ENCODE results near the gene EXOC1.

DNA sequence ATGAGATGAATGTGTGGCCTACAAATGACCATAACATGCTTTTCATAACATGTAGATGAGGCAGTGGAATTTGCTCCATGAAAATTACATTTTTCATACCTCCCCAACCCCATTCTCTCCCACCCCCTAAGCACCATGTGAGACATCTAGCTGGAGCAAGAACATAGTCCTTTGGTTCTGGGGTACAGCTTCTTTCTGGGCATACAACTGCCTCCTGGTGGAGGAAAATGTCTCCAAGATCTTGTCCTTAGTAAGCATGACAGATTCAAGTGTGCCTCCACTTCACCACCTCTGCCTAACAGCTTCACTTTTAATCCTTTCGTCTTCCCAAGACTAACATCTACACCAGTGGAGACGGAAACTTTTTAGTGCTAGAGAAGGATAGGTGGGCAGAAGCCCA, 25.9 kb upstream of the EXOC1 start:
- TF ChIP-seq POLR2A (IDR thresholded peaks at IDR 0.05) = no peak
- TF ChIP-seq, protein P1, sequence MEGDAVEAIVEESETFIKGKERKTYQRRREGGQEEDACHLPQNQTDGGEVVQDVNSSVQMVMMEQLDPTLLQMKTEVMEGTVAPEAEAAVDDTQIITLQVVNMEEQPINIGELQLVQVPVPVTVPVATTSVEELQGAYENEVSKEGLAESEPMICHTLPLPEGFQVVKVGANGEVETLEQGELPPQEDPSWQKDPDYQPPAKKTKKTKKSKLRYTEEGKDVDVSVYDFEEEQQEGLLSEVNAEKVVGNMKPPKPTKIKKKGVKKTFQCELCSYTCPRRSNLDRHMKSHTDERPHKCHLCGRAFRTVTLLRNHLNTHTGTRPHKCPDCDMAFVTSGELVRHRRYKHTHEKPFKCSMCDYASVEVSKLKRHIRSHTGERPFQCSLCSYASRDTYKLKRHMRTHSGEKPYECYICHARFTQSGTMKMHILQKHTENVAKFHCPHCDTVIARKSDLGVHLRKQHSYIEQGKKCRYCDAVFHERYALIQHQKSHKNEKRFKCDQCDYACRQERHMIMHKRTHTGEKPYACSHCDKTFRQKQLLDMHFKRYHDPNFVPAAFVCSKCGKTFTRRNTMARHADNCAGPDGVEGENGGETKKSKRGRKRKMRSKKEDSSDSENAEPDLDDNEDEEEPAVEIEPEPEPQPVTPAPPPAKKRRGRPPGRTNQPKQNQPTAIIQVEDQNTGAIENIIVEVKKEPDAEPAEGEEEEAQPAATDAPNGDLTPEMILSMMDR (IDR thresholded peaks at IDR 0.05) = no peak
